HepG2 (cell line): ENCODE data around the gene NCOA6. TPM values are rescaled to one million over a fixed set of nuclear protein-coding genes. Genes with fewer than 3 reads are reported as not detected.

Experiments
- EP300 ChIP-seq, 3 experiments: sonication (generic) in 1 of 3; formaldehyde crosslinking in 1 of 3; IDR thresholded peaks; 2 replicates each; pipeline versions ENCODE4 v1.5.1 to v1.6.1; 2011 to 2020; ENCODE audit warnings: low read depth in 2 of 3, low read length in 2 of 3, borderline replicate concordance in 1 of 3, improper control_type of control experiment in 1 of 3, mild to moderate bottlenecking in 1 of 3, missing genetic modification reagents in 1 of 3, moderate library complexity in 1 of 3
- HDAC1 ChIP-seq: sonication (generic); formaldehyde crosslinking; IDR thresholded peaks from 2 replicates; pipeline ENCODE4 v1.5.1; 2020; ENCODE audit warnings: mild to moderate bottlenecking, missing genetic modification reagents
- JUND ChIP-seq: sonication (generic); formaldehyde crosslinking; IDR thresholded peaks from 2 replicates; pipeline ENCODE4 v1.8.0; 2022; ENCODE audit warnings: mild to moderate bottlenecking, missing genetic modification reagents
- KLF13 ChIP-seq: sonication (generic); formaldehyde crosslinking; IDR thresholded peaks from 2 replicates; pipeline ENCODE4 v1.4.0; 2020; ENCODE audit warnings: mild to moderate bottlenecking, missing genetic modification reagents
- SOX13 ChIP-seq, 3 experiments: fragments of 450-650 bp in 1 of 3; sonication (generic) in 1 of 3; formaldehyde crosslinking in 1 of 3; IDR thresholded peaks in 2 of 3; conservative IDR thresholded peaks in 1 of 3; 2 replicates each; pipeline versions ENCODE4 v1.5.0 to v1.6.1; 2016 to 2020; ENCODE audit warnings: antibody characterized with exemption in 1 of 3, mild to moderate bottlenecking in 1 of 3, missing compliant biosample characterization in 1 of 3, missing genetic modification reagents in 1 of 3, moderate library complexity in 1 of 3
- SOX5 ChIP-seq: IDR thresholded peaks from 2 replicates; pipeline ENCODE4 v1.6.1; 2016; ENCODE audit warnings: borderline replicate concordance
- SP2 ChIP-seq: sonication (generic); formaldehyde crosslinking; IDR thresholded peaks from 2 replicates; pipeline ENCODE4 v1.5.1; 2020; ENCODE audit warnings: mild to moderate bottlenecking, missing genetic modification reagents
- U2AF2 ChIP-seq: fragments of 200-400 bp; formaldehyde crosslinking; IDR thresholded peaks from 2 replicates; pipeline ENCODE4 v1.6.1; 2017; ENCODE audit warnings: low read depth, mild to moderate bottlenecking, low read length
- ZNF292 ChIP-seq: sonication (generic); formaldehyde crosslinking; IDR thresholded peaks from 2 replicates; pipeline ENCODE4 v1.8.1; 2022; ENCODE audit warnings: mild to moderate bottlenecking, low read depth, missing genetic modification reagents, borderline replicate concordance
- ZNF570 ChIP-seq: sonication (generic); formaldehyde crosslinking; IDR thresholded peaks from 2 replicates; pipeline ENCODE4 v1.4.0; 2020; ENCODE audit warnings: mild to moderate bottlenecking, missing genetic modification reagents, borderline replicate concordance
- ZNF776 ChIP-seq: sonication (generic); formaldehyde crosslinking; IDR thresholded peaks from 2 replicates; pipeline ENCODE4 v1.4.0; 2020; ENCODE audit warnings: mild to moderate bottlenecking, missing genetic modification reagents
- ZNF788 ChIP-seq: sonication (generic); formaldehyde crosslinking; IDR thresholded peaks from 2 replicates; pipeline ENCODE4 v1.5.0; 2020; ENCODE audit warnings: mild to moderate bottlenecking, missing genetic modification reagents, borderline replicate concordance
- ZSCAN20 ChIP-seq: sonication (generic); formaldehyde crosslinking; IDR thresholded peaks from 2 replicates; pipeline ENCODE4 v1.4.0; 2020; ENCODE audit warnings: missing genetic modification reagents, mild to moderate bottlenecking, borderline replicate concordance
- ZSCAN30 ChIP-seq: sonication (generic); formaldehyde crosslinking; IDR thresholded peaks from 2 replicates; pipeline ENCODE4 v1.5.0; 2020; ENCODE audit warnings: mild to moderate bottlenecking, missing genetic modification reagents
- polyA plus RNA-seq, 8 experiments: library from polyadenylated mRNA; depleted of rRNA in 3 of 8; stranded (reverse) in 7 of 8; unstranded in 1 of 8; fragments of >200 nt; fragmentation: Illumina TruSeq in 4 of 8; extraction: Trizol in 4 of 8; gene quantifications; 2 replicates each; pipeline versions ENCODE4 v1.2.1 to v1.2.3, GENCODE V29; 2011 to 2016; ENCODE audit warnings: low read depth in 4 of 8, missing spikeins in 1 of 8, mixed read lengths in 1 of 8; ENCODE audit not compliant: insufficient read depth in 1 of 8
- total RNA-seq, 5 experiments: library from RNA; depleted of rRNA; stranded (reverse); fragments of >200 nt; fragmentation: Illumina TruSeq; extraction: Trizol; gene quantifications; 2 replicates each; pipeline ENCODE4 v1.2.3, GENCODE V29; 2016; ENCODE audit warnings: low read depth in 1 of 5
- TF ChIP-seq, protein P1 (sequence below): sonication (generic); formaldehyde crosslinking; IDR thresholded peaks from 2 replicates; pipeline ENCODE4 v1.4.0; 2020; ENCODE audit warnings: missing genetic modification reagents
- TF ChIP-seq, protein P2 (sequence below): sonication (generic); formaldehyde crosslinking; IDR thresholded peaks from 2 replicates; pipeline ENCODE4 v1.4.0; 2020; ENCODE audit warnings: missing genetic modification reagents
- TF ChIP-seq, protein P3 (sequence below): sonication (generic); formaldehyde crosslinking; IDR thresholded peaks from 2 replicates; pipeline ENCODE4 v1.8.0; 2022; ENCODE audit warnings: missing genetic modification reagents, low read depth, mild to moderate bottlenecking, borderline replicate concordance
- TF ChIP-seq, protein P4 (sequence below): sonication (generic); formaldehyde crosslinking; IDR thresholded peaks from 2 replicates; pipeline ENCODE4 v1.4.0; 2020; ENCODE audit warnings: mild to moderate bottlenecking, missing genetic modification reagents, borderline replicate concordance

Gene NCOA6
- total and polyA plus RNA-seq, 2 of the 13 experiments (the other 11 are each of a cell fraction or from before 2014, with no cell fraction given) = 11.2 to 29.3 TPM

DNA sequence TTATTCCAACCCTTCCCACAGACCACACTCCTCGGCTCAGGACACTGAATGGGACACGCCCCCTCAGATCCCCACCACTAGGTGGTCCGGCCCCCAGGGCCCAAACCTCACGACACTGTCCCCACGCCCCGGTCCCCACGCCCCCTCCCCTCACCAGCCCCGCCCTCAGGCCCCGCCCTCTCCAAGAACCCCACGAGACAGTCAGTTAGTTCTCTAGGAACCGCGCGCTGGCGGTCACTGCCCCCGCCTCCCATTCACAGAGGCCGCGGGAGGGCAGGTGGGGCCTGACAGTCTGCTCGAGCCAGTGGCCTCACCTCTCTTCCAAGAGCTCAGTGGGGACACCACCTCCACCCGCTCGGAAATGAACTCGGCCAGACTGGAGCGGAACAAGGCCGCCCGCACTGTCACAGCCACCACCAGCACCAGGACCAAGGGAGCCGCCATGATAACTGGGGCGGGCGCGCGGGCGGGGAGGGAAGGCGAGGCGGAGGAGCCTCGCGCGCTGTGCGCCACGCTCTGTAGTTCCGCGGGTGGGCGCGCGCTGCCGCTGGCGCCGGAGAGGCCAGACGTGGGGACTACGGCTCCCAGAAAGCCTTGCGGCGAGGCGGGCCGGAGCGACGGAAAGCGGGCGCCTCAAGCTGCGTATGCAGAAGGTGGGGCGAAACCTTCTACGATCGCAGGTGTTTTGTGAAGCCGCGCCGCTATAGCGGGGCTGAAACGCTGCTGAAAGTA, 148.6 kb downstream of the NCOA6 start, which contains the start of gene PIGU (continued):
- TF ChIP-seq, protein P1, sequence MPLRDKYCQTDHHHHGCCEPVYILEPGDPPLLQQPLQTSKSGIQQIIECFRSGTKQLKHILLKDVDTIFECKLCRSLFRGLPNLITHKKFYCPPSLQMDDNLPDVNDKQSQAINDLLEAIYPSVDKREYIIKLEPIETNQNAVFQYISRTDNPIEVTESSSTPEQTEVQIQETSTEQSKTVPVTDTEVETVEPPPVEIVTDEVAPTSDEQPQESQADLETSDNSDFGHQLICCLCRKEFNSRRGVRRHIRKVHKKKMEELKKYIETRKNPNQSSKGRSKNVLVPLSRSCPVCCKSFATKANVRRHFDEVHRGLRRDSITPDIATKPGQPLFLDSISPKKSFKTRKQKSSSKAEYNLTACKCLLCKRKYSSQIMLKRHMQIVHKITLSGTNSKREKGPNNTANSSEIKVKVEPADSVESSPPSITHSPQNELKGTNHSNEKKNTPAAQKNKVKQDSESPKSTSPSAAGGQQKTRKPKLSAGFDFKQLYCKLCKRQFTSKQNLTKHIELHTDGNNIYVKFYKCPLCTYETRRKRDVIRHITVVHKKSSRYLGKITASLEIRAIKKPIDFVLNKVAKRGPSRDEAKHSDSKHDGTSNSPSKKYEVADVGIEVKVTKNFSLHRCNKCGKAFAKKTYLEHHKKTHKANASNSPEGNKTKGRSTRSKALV (CRISPR knock-in tag) = peak; percentile 94
- TF ChIP-seq, protein P2, sequence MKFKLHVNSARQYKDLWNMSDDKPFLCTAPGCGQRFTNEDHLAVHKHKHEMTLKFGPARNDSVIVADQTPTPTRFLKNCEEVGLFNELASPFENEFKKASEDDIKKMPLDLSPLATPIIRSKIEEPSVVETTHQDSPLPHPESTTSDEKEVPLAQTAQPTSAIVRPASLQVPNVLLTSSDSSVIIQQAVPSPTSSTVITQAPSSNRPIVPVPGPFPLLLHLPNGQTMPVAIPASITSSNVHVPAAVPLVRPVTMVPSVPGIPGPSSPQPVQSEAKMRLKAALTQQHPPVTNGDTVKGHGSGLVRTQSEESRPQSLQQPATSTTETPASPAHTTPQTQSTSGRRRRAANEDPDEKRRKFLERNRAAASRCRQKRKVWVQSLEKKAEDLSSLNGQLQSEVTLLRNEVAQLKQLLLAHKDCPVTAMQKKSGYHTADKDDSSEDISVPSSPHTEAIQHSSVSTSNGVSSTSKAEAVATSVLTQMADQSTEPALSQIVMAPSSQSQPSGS (CRISPR knock-in tag) = peak; percentile 85
- TF ChIP-seq ZNF292 (CRISPR knock-in tag) = peak; percentile 4; the same call in 1 of the 2 replicates
- TF ChIP-seq ZNF570 = no peak
- TF ChIP-seq ZSCAN30 (CRISPR knock-in tag) = peak; percentile 97
- TF ChIP-seq U2AF2 = no peak
- peak; percentile 67 for TF ChIP-seq SOX13 (IDR thresholded peaks at IDR 0.05)
- peak in 1 of 2 experiments; percentile 70; a peak in 2 of 4 replicates for TF ChIP-seq SOX13 (CRISPR knock-in tag; conservative IDR thresholded peaks at IDR 0.05 in 1 of 2, IDR thresholded peaks at IDR 0.05 in 1 of 2)
- TF ChIP-seq, protein P3, sequence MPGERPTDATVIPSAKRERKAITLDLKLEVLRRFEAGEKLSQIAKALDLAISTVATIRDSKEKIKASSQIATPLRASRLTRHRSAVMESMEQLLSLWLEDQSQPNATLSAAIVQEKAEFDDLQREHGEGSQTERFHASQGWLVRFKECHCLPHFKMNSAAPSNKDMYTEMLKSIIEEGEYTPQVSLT = no peak
- peak; percentile 93 for TF ChIP-seq ZNF788 (CRISPR knock-in tag)
- TF ChIP-seq, protein P4, sequence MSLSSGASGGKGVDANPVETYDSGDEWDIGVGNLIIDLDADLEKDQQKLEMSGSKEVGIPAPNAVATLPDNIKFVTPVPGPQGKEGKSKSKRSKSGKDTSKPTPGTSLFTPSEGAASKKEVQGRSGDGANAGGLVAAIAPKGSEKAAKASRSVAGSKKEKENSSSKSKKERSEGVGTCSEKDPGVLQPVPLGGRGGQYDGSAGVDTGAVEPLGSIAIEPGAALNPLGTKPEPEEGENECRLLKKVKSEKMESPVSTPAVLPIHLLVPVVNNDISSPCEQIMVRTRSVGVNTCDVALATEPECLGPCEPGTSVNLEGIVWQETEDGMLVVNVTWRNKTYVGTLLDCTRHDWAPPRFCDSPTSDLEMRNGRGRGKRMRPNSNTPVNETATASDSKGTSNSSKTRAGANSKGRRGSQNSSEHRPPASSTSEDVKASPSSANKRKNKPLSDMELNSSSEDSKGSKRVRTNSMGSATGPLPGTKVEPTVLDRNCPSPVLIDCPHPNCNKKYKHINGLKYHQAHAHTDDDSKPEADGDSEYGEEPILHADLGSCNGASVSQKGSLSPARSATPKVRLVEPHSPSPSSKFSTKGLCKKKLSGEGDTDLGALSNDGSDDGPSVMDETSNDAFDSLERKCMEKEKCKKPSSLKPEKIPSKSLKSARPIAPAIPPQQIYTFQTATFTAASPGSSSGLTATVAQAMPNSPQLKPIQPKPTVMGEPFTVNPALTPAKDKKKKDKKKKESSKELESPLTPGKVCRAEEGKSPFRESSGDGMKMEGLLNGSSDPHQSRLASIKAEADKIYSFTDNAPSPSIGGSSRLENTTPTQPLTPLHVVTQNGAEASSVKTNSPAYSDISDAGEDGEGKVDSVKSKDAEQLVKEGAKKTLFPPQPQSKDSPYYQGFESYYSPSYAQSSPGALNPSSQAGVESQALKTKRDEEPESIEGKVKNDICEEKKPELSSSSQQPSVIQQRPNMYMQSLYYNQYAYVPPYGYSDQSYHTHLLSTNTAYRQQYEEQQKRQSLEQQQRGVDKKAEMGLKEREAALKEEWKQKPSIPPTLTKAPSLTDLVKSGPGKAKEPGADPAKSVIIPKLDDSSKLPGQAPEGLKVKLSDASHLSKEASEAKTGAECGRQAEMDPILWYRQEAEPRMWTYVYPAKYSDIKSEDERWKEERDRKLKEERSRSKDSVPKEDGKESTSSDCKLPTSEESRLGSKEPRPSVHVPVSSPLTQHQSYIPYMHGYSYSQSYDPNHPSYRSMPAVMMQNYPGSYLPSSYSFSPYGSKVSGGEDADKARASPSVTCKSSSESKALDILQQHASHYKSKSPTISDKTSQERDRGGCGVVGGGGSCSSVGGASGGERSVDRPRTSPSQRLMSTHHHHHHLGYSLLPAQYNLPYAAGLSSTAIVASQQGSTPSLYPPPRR (CRISPR knock-in tag) = peak; percentile 71; the same call in 1 of the 2 replicates
- TF ChIP-seq SOX5 (CRISPR knock-in tag) = peak; percentile 66
- 0 out of 2 replicates have a peak, but pooled peaks have one; percentile 24 for TF ChIP-seq ZSCAN20 (CRISPR knock-in tag)
- peak in 1 of 2 experiments; percentile 61; a peak in 1 of 4 replicates for TF ChIP-seq EP300 (IDR thresholded peaks at IDR 0.05; ENCODE audit: low read depth in 2 of 2, low read length in 2 of 2)
- TF ChIP-seq EP300 (CRISPR knock-in tag; IDR thresholded peaks at IDR 0.05; ENCODE audit: borderline replicate concordance) = no peak; the same call in 1 of the 2 replicates
- TF ChIP-seq HDAC1 (CRISPR knock-in tag) = peak; percentile 98
- TF ChIP-seq SP2 = peak; percentile 69; the same call in 1 of the 2 replicates
- TF ChIP-seq ZNF776 (CRISPR knock-in tag) = peak; percentile 58; the same call in 1 of the 2 replicates
- no peak; the same call in 1 of the 2 replicates for TF ChIP-seq JUND (CRISPR knock-in tag)
- no peak for TF ChIP-seq KLF13 (CRISPR knock-in tag)
